CD4-positive, alpha-beta T cell treated with Interleukin-17A for 1 hour (primary cell): ENCODE results near the gene RPS6KL1.
"Not testable (repeated sequence)": the region's sequence is repeated elsewhere in the genome, so short reads cannot be mapped to it uniquely, and the experiment has no call there.

Experiments used
- DNase-seq: peaks from one replicate; pipeline ENCODE4 v3.0.0-alpha.2; 2020

Gene RPS6KL1

DNA sequence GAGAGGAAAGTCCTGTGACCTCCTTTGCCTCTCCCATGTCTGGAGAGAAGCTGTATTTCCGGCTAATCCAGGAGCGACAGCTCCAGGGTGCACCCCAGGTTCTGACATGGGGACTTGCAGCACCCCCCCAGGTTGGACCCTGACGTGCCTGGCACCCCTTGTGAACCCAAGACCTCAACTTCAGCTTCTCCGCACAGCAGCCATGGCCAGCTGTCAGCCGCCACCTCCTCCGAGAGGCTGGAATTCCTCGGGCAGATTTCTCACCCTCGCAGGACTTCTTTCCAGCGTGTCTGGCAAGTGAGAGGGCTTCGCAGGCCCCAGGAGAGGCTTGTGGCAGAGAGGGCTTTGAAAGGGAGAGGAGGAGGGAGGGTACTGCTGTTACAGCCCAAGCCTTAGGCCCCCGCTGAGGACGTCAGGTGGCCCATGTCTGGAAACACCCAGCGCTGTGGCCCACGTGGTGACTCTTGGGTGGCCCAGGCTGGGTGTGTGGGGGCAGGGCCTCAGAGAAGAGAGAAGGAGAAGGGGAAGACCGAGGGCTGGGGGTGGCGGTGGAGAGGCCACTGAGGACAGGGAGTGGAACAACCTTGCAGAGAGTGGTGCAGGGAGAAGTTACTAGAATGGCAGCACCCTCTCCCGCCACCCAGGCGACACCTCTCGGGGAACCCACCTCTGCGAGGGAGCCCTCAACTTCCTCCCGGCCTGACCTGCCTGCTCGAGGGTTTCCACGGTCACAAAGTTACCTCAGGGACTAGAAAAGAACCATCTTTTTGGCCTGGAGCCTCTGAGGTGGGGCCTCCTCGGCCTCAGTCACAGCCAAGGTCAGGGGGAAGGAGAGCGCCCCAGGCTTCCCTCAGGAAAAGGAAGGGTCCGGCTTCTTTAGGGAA lies 11.7 kb upstream of the RPS6KL1 start:
- no peak for DNase-seq

DNA sequence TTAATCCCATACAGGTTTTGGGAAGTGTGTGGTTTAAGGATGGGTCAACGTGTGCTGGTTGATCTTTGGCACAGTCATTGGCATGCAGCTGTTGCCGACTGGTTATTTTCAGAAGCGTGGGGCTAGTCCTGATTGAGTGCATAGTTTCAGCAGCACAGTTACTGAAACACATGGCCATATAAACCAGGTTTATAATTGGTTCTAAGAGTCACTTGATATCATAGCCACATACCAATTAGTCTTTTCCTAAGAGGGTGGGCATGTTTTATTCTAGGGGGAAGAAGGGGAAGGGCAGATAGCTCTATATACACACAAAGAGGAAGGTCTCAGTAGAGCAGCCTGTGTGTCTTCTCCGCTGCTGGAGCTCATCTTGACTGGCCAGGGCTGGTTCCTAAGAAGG lies 11.0 kb upstream of the RPS6KL1 start:
- DNase-seq = no peak

DNA sequence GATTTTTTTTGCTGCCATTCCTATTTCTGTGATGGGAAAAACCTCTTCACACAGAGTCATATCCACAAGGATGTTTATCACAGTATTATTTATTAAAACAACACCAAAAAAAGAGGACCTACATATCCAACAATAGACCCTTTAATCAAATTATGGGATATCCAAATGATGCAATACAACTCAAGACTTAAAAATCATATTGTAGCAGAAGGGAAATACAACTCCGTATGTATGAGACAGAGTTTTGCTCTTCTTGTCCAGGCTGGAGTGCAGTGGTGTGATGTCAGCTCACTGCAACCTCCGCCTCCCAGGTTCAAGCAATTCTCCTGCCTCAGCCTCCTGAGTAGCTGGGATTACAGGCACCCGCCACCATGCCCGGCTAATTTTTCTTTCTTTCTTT lies 9.9 kb upstream of the RPS6KL1 start:
- not testable (repeated sequence) for DNase-seq

DNA sequence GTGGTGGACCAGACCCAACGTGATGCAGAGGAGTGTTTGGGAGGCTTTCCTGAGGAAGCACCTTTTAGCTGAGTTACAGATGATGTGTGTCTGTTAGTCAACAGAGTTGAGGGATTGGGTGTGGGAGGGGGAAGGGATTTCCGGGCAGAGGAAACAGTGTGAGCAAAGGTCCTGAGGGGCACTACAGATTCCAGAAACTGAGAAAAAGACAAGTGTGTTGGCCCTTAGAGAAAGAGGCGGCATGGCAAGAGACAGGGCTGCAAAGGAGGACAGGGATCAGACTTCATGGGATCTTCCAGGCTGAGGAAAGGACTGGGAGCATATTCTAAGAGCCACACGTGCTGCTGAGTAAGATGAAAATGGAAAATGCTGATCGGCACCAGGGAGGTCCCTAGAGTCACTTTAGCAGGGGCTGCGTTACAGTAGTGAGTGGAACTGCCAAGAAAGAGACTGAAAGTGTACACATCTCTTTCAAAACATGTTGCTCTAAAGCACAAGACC lies 9.4 kb upstream of the RPS6KL1 start:
- no peak for DNase-seq

DNA sequence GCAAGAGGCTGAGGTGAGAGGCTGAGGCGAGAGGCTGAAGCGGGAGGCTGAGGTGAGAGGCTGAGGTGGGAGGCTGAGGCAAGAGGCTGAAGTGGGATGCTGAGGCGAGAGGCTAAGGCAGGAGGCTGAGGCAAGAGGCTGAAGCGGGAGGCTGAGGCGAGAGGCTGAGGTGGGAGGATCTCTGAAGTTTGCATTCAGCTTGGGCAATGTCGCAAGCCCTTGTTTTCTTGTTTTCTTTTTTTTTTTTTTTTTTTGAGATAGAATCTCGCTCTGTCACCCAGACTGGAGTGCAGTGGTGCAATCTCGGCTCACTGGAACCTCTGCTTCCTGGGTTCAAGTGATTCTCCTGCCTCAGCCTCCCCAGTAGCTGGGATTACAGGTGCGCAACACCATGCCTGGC lies 8.7 kb upstream of the RPS6KL1 start:
- DNase-seq = not testable (repeated sequence)

DNA sequence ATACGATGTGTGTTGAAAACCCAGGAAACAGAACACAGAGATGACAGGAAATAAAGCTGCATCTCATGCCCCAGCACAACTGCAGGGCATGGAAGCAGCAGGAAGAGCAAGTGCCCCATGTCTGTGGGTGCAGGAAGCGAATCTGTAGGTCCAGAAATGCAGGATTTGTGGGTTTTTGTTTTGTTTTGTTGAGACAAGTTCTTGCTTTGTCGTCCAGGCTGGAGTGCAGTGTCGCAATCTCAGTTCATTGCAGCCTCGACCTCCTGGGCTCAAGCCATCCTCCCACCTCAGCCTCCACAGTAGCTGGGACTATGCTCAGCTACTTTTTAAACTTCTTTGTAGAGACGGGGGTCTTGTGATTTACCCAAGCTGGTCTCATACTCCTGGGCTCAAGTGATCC lies 6.2 kb upstream of the RPS6KL1 start:
- DNase-seq = no peak

DNA sequence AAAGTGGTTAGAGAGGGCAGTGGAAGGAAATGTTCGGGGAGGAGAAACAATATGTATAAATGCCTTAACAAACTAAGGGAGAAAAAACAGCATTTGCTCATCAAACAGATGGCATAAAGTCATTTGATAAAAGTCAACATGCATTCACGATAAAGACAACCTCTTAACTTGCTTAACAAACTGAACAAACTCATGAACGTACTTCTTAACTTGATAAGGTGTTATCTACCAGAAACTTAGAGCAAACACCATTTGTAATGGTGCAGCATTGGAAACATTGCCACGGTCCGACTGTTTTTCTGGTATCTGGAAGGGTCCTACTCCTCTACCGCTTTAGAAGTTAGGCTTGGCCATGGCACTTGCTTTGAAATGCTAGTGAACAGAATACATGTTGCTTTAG lies 4.2 kb upstream of the RPS6KL1 start:
- no peak for DNase-seq

GRCh38 chr14:74924061-74924460 lies 1.0 kb upstream of the RPS6KL1 start:
- no peak for DNase-seq

GRCh38 chr14:74921987-74922751 lies 891 bp downstream of the RPS6KL1 start:
- no peak for DNase-seq

- DNase-seq = no peak
These were observed 1.9 kb downstream of the RPS6KL1 start for GRCh38 chr14:74921053-74921620.

- DNase-seq = no peak
These were observed 2.8 kb downstream of the RPS6KL1 start for GRCh38 chr14:74920281-74920680.

- DNase-seq = no peak
These were observed 3.5 kb downstream of the RPS6KL1 start for GRCh38 chr14:74919421-74920165.

DNA sequence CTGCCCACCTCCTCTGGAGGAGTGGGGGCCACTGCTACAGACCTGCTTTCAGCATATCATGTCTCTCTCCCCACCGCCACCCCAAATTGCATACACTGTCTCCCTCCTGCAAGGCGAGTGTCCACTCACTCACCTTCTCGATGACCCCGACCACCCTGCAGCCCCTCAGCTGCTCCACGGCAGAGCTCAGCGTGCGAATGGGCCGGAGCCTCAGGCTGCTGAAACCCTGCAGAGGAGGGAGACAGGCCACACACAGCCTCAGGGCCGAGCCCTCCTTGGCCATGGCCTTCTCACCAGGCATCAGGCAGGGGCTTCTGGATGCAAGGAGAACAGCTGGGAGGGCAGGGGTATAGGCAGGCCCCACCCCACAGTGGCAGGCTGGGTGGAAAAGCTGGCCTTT lies 4.7 kb downstream of the RPS6KL1 start:
- DNase-seq = no peak

GRCh38 chr14:74917646-74918081 lies 5.4 kb downstream of the RPS6KL1 start:
- no peak for DNase-seq

DNA sequence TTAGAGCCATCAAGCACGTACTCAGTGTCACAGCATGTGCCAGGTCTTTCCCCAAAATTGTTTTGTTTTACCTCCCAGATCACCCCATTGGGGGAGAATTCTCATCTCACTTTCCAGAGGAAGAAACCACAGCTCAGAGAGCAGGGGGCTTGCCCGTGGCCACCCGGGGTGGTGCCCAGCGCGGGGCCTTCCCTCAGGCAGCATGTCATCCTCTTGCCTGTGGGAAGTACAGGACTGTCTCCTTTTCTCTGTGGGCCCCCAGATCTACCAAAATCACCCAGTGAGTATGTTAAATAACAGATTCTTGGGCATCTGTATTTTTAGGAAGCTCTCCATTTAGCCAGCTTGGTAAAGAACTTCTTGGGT lies 5.9 kb downstream of the RPS6KL1 start:
- DNase-seq = no peak

GRCh38 chr14:74915826-74916225 lies 7.2 kb downstream of the RPS6KL1 start:
- DNase-seq = no peak

DNA sequence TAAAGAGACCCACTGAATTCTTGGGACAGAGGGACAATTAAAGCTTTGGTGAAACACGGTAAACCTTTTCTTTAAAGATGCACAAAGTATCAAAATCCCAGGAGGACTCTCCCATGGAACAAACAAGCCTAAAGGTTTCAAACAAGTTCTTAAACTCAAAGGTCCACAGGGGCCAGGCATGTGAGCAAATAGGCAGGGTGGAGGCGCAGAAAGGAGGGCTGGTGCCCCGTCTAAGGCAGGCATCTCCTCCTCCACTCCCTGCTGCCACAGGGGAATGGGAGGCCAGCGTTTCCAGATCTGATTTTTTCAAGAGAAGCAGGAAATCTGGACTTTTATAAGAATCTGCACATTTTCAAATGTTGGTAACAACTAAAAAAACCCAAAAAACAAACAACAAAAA lies 7.6 kb downstream of the RPS6KL1 start:
- DNase-seq = no peak

GRCh38 chr14:74913986-74914573 lies 9.0 kb downstream of the RPS6KL1 start:
- peak; percentile 13 for DNase-seq

- DNase-seq = no peak
These were observed 9.6 kb downstream of the RPS6KL1 start for GRCh38 chr14:74913393-74913910.

DNA sequence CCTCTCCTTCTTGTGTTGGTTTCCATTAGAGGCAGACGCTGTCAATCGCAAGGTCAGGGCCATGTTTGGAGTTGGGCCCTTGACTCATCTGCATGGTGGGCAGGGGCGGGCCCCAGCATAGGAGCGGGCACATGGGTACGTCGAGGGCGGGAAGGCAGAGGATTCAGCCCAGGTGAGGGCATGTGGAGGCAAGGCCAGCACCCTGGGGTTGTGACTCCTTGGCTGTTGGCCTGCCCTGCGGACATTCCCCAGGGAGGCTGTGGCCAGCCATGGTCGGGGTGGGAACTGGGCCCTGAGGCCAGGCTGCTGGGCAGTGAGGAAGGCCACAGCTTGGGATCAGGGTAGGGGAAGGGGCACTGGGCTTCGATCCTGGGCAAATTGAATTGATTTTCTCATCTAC lies 10.3 kb downstream of the RPS6KL1 start:
- no peak for DNase-seq

- no peak for DNase-seq
These were observed 10.9 kb downstream of the RPS6KL1 start for GRCh38 chr14:74912111-74912510.

DNA sequence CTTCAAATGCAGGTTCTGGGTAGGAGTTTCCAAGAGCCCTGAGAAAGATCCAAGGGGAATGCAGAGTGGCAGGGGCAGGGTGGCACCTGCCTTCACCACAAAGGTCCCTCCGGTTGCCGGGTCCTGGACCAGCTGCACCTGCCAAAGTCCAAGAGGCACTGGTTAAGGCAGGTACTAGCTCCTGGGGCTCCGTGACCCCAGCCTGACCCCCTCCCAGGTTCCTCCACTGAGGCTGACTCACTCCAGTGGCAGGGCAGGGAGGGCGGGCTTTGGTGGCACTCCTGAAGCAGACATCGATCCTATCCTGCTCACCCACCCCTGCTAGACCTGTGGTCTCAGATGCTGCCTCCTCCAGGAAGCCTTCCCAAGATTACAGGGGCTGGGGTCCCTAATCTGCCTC lies 11.4 kb downstream of the RPS6KL1 start:
- DNase-seq = no peak
